Naive thymus-derived CD4-positive, alpha-beta T cell (primary cell): ENCODE measurements around the gene ARL13B. TPM values are rescaled to one million over a fixed set of nuclear protein-coding genes. Genes with fewer than 3 reads are reported as not detected.

Experiments used
- ATAC-seq: fragments of 150-1000 bp; cut with Tn5 transposase; 2 replicates; pipeline ENCODE4 v1.10.0; 2021; ENCODE audit warnings: mild to moderate bottlenecking, moderate library complexity
- CTCF ChIA-PET: fragments of 350-600 bp; sonication (Branson Sonifier 250); formaldehyde crosslinking; loops from one replicate; lab custom pipeline; 2021; ENCODE audit warnings: antibody characterized with exemption; lab: Charles Lee
- POLR2A ChIA-PET: fragments of 350-600 bp; sonication (Branson Sonifier 250); formaldehyde crosslinking; loops from one replicate; lab custom pipeline; 2021; ENCODE audit warnings: antibody characterized with exemption, inconsistent platforms; lab: Charles Lee
- DNase-seq, 9 donors: peaks; one replicate each; pipeline versions ENCODE4 v3.0.0 to v3.0.0-alpha.2; 2020 to 2022; ENCODE audit warnings: mixed read lengths in 1 of 9
- H3K27ac ChIP-seq: one replicate; pipeline ENCODE4 v1.7.0; 2013; ENCODE audit warnings: mild to moderate bottlenecking, low read depth, low read length, moderate library complexity
- H3K27me3 ChIP-seq, 2 donors: one replicate each; pipeline ENCODE4 v1.7.0; 2013; ENCODE audit warnings: low read length in 2 of 2, mild to moderate bottlenecking in 2 of 2, moderate library complexity in 2 of 2; ENCODE audit not compliant: control insufficient read depth in 2 of 2, insufficient read depth in 2 of 2
- H3K36me3 ChIP-seq, 3 experiments: 1 replicate in 2 of 3; 2 replicates in 1 of 3; pipeline ENCODE4 v1.7.0; 2013; ENCODE audit warnings: low read length in 3 of 3, mild to moderate bottlenecking in 3 of 3, moderate library complexity in 1 of 3; ENCODE audit not compliant: insufficient read depth in 3 of 3, control insufficient read depth in 2 of 3
- H3K4me1 ChIP-seq, 2 donors: one replicate each; pipeline ENCODE4 v1.7.0; 2013; ENCODE audit warnings: low read length in 2 of 2, mild to moderate bottlenecking in 2 of 2, moderate library complexity in 1 of 2; ENCODE audit not compliant: control insufficient read depth in 2 of 2, insufficient read depth in 2 of 2
- H3K4me3 ChIP-seq: 2 replicates; pipeline ENCODE4 v1.7.0; 2013; ENCODE audit warnings: mild to moderate bottlenecking, low read length
- H3K9me3 ChIP-seq, 3 experiments: 1 replicate in 2 of 3; 2 replicates in 1 of 3; pipeline ENCODE4 v1.7.0; 2013; ENCODE audit warnings: low read length in 3 of 3; ENCODE audit not compliant: control insufficient read depth in 2 of 3
- H3K27ac Mint-ChIP-seq, 9 donors: one replicate each; pipeline ENCODE4 v1.8.0; 2020 to 2022; ENCODE audit warnings: mixed read lengths in 9 of 9, mild to moderate bottlenecking in 8 of 9, moderate library complexity in 5 of 9, inconsistent platforms in 2 of 9
- H3K27me3 Mint-ChIP-seq, 5 donors: one replicate each; pipeline ENCODE4 v1.8.0; 2021 to 2022; ENCODE audit warnings: mixed read lengths in 5 of 5, mild to moderate bottlenecking in 1 of 5
- H3K36me3 Mint-ChIP-seq, 5 donors: one replicate each; pipeline ENCODE4 v1.8.0; 2020 to 2022; ENCODE audit warnings: mixed read lengths in 5 of 5, mild to moderate bottlenecking in 3 of 5, inconsistent platforms in 1 of 5
- H3K4me1 Mint-ChIP-seq, 7 donors: one replicate each; pipeline ENCODE4 v1.8.0; 2020 to 2022; ENCODE audit warnings: mixed read lengths in 7 of 7, mild to moderate bottlenecking in 3 of 7, inconsistent platforms in 1 of 7
- H3K4me3 Mint-ChIP-seq, 10 donors: one replicate each; pipeline ENCODE4 v1.8.0; 2020 to 2022; ENCODE audit warnings: mild to moderate bottlenecking in 10 of 10, mixed read lengths in 10 of 10, moderate library complexity in 6 of 10, inconsistent platforms in 2 of 10
- H3K9me3 Mint-ChIP-seq, 11 donors: one replicate each; pipeline ENCODE4 v1.8.0; 2020 to 2022; ENCODE audit warnings: mixed read lengths in 11 of 11, mild to moderate bottlenecking in 4 of 11, inconsistent platforms in 1 of 11, moderate library complexity in 1 of 11
- intact Hi-C, 2 donors: fragments of 100-400 bp; cut with micrococcal nuclease; formaldehyde crosslinking; loops; one replicate each; pipeline ENCODE4 v1.15.1; 2023
- polyA plus RNA-seq, 2 donors: library from polyadenylated mRNA; unstranded; fragments of 300-500 nt; fragmentation: Illumina TruSeq; gene quantifications; one replicate each; pipeline ENCODE4 v1.2.3, GENCODE V29; 2021
- total RNA-seq, 6 experiments: library from RNA in 5 of 6; stranded (reverse) in 5 of 6; gene quantifications; 1 replicate in 5 of 6; 2 replicates in 1 of 6; pipeline ENCODE4 v1.2.3 and lab custom pipeline; 2021 to 2026

The ARL13B gene
- total and polyA plus RNA-seq, 7 experiments from 2014 or later, result 4.4 to 10.2 (median 7.0) TPM

DNA sequence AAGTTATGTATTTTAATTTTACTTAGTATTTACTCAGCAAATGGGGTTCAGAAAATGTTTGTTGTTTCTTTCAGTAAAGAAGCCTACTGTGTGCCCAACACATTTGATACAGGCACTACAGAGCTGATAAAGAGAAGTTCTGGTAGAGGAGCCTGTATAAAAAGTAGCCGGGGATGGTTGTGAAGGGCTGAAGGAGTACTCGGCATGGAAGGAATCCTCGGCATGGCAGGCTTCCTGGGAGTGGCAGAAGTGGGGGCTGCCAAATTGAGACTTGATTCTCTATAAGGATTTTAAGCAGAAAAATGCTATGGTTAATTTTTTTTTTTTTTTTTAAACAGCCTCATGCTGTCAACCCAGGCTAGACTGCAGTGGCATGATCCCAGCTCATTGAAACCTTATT lies 9.3 kb downstream of the ARL13B start:
- Histone ChIP-seq H3K4me3 (no peak overlapping the region), H3K9me3 (no peaks in the 10 kb centered on the region), H3K36me3 (no peaks in the 10 kb centered on the region), H3K4me1 (no peaks in the 10 kb centered on the region), H3K27me3 (no peaks in the 10 kb centered on the region), H3K27ac (no peak overlapping the region)
- Mint-ChIP-seq H3K4me1 (peaks cover 0 to 8% (median 3%) of the 10 kb centered on the region in 7 donors), H3K27ac (no peak overlapping the region), H3K36me3 (no peaks in the 10 kb centered on the region), H3K4me3 (no peak overlapping the region), H3K27me3 (no peaks in the 10 kb centered on the region), H3K9me3 (no peaks in the 10 kb centered on the region)
- intact Hi-C loops, result no loop called here
- DNase-seq, result no peak
- ChIA-PET CTCF (interaction anchor here (0.9 kb wide), 1 partner anchor 32 kb away, joined by 4 read pairs; no protein-coding TSS in a partner anchor), POLR2A (no interaction called here)
- ATAC-seq, result no peak

GRCh38 chr3:93991631-93992030 lies 11.7 kb downstream of the ARL13B start:
- DNase-seq, result no peak
- no peaks in the 10 kb centered on the region for H3K27me3 ChIP-seq
- ChIA-PET CTCF (no interaction called here), POLR2A (no interaction called here)
- H3K4me3 ChIP-seq, result no peak overlapping the region
- no peaks in the 10 kb centered on the region for H3K9me3 ChIP-seq
- intact Hi-C loops, result no loop called here
- Mint-ChIP-seq H3K4me3 (no peak overlapping the region), H3K36me3 (peaks cover 0 to under 1% (median 0%) of the 10 kb centered on the region in 5 donors), H3K27ac (no peak overlapping the region), H3K4me1 (peaks cover 0 to 7% (median 3%) of the 10 kb centered on the region in 7 donors), H3K27me3 (no peaks in the 10 kb centered on the region), H3K9me3 (no peaks in the 10 kb centered on the region)
- H3K36me3 ChIP-seq, result no peaks in the 10 kb centered on the region
- H3K4me1 ChIP-seq, result no peaks in the 10 kb centered on the region
- no peak overlapping the region for H3K27ac ChIP-seq
- no peak for ATAC-seq

DNA sequence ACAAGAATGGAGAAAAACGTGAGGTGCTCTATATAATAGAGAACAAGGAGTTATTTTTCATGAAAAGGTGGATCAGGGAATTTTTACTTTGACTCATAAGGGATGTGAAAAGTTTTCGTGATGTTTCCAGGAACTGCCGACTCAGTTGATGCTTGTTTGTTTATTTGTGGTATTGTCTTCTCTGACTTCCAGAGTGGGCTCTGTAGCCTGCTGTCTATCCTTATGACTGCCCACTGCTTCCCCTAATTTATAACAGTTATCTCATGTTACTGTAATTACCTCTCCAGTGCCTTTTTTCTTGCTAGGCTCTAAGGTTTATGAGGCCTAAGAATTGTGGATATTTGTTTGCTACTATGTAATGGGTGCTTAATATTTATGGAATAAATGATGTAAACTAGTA lies 12.3 kb downstream of the ARL13B start:
- H3K4me3 ChIP-seq, result no peak overlapping the region
- DNase-seq (no peak), ATAC-seq (no peak)
- no peaks in the 10 kb centered on the region for H3K9me3 ChIP-seq
- Mint-ChIP-seq H3K27ac (peak overlapping the region in 2 of 9 donors; percentile 2 to 25), H3K36me3 (peaks cover 0 to 7% (median 1%) of the 10 kb centered on the region in 5 donors), H3K9me3 (no peaks in the 10 kb centered on the region), H3K27me3 (no peaks in the 10 kb centered on the region), H3K4me1 (peaks cover 0 to 7% (median 3%) of the 10 kb centered on the region in 7 donors), H3K4me3 (no peak overlapping the region)
- H3K27ac ChIP-seq, result no peak overlapping the region
- no peaks in the 10 kb centered on the region for H3K36me3 ChIP-seq
- no peaks in the 10 kb centered on the region for H3K27me3 ChIP-seq
- POLR2A ChIA-PET, result interaction anchor here (0.7 kb wide), 1 partner anchor 71 kb away, joined by 4 read pairs; the partner anchor contains the start of genes DHFR2 and NSUN3
- no peaks in the 10 kb centered on the region for H3K4me1 ChIP-seq
- CTCF ChIA-PET, result no interaction called here
- intact Hi-C loops, result no loop called here

DNA sequence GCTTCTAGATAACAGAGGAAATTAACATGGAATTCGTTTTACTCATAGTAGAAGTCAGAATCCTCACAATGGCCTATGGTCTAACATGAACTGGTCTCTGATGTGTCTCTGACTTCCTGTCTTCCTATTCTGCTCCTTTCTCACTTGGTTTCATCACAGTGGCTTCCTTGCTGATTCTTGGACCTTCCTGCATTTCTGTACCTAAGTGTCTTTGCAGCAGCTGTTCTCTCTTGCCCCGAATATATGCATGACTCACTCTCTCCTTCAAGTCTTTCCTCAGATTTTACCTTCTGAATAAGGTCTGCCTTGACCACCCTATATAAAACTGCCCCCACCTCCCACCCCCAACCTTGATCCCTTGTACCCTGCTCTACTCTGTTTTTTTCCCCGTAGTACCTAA lies 14.1 kb downstream of the ARL13B start:
- Histone ChIP-seq H3K36me3 (no peaks in the 10 kb centered on the region), H3K9me3 (no peaks in the 10 kb centered on the region), H3K27ac (no peak overlapping the region), H3K27me3 (no peaks in the 10 kb centered on the region), H3K4me3 (no peak overlapping the region), H3K4me1 (no peaks in the 10 kb centered on the region)
- no peaks in the 10 kb centered on the region for H3K27me3 Mint-ChIP-seq
- CTCF ChIA-PET, result interaction anchor here (0.6 to 0.7 kb wide), 2 partner anchors 27 to 66 kb away, joined by 4 to 5 read pairs; no protein-coding TSS in a partner anchor
- ATAC-seq (no peak), DNase-seq (no peak)
- no peaks in the 10 kb centered on the region for H3K9me3 Mint-ChIP-seq
- peaks cover 0 to 14% (median 1%) of the 10 kb centered on the region in 5 donors for H3K36me3 Mint-ChIP-seq
- POLR2A ChIA-PET, result interaction anchor here (2.0 kb wide), 1 partner anchor 69 kb away, joined by 4 read pairs; the partner anchor contains the start of genes DHFR2 and NSUN3
- intact Hi-C loops, result no loop called here
- H3K4me3 Mint-ChIP-seq, result no peak overlapping the region
- peaks cover 0 to 7% (median 3%) of the 10 kb centered on the region in 7 donors for H3K4me1 Mint-ChIP-seq
- no peak overlapping the region for H3K27ac Mint-ChIP-seq

DNA sequence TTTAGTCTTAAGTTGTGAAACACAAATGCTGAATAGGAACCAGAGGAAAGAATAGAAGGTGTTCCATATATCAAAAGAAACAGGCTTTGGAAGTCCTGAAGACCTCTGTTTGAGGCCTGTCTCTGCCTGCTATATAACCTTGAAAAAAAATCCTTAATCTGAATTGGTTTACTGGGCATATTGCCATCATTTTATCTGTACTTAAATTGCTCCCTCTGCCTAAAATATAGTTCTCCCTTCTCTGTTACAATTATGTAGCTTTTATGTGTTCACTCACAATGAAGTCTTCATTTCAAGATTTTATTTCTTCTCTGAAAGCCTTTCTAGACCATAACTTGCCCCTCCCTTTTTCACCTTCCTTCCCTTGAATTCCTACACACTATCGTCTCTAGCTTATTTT lies 21.2 kb downstream of the ARL13B start:
- Histone ChIP-seq H3K9me3 (no peaks in the 10 kb centered on the region), H3K4me3 (no peak overlapping the region), H3K27ac (no peak overlapping the region), H3K4me1 (no peaks in the 10 kb centered on the region), H3K27me3 (no peaks in the 10 kb centered on the region), H3K36me3 (no peaks in the 10 kb centered on the region)
- Mint-ChIP-seq H3K4me3 (no peak overlapping the region), H3K9me3 (peaks cover 0 to 1% (median 0%) of the 10 kb centered on the region in 11 donors), H3K36me3 (peaks cover 0 to 15% (median 1%) of the 10 kb centered on the region in 5 donors), H3K4me1 (peaks cover 0 to 5% (median 4%) of the 10 kb centered on the region in 7 donors), H3K27ac (peak overlapping the region in 1 of 9 donors; percentile 7), H3K27me3 (no peaks in the 10 kb centered on the region)
- intact Hi-C loops, result loop anchor here in 1 of 2 donors (5.0 kb wide), 1 partner anchor 286 kb away; no protein-coding TSS in a partner anchor
- ATAC-seq (no peak), DNase-seq (no peak)
- POLR2A ChIA-PET, result no interaction called here
- CTCF ChIA-PET, result interaction anchor here (0.8 to 1.2 kb wide), 2 partner anchors 36 to 69 kb away, joined by 3 to 5 read pairs; no protein-coding TSS in a partner anchor

DNA sequence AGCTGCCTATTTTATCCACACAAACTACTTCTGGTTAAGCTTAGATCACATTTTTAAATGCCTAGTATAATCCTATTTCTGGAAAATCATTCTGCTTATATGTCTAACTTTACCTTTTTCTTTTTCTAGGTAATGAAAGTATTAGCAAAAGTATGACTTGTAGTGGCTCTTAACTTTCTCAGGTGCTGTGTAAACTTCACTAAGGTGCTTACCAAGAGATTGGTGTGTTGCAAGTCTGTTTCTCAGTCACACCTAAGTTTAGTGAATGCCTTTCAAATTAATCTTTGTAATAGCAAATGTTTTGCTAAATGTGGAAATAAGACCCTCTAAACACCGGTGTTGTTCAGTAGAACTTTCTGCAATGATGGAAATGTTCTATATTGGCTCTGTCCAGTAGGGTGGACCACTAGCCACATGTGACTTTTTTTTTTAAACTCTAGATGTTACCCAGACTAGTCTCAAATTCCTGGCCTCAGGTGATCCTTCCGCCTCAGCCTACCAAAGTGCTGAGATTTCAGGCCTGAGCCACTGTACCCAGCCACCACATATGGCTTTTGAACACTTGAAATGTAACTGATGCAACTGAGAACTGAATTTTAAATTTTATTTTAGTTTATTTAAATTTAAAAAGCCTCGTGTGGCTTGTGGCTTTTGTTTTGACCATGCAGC lies 22.0 kb downstream of the ARL13B start:
- Mint-ChIP-seq H3K27me3 (no peaks in the 10 kb centered on the region), H3K27ac (peak overlapping the region in 1 of 9 donors; percentile 7), H3K4me1 (peaks cover 0 to 7% (median 4%) of the 10 kb centered on the region in 7 donors), H3K36me3 (peaks cover 0 to 13% (median under 1%) of the 10 kb centered on the region in 5 donors), H3K4me3 (no peak overlapping the region), H3K9me3 (peaks cover 0 to 1% (median 0%) of the 10 kb centered on the region in 11 donors)
- Histone ChIP-seq H3K27ac (no peak overlapping the region), H3K27me3 (no peaks in the 10 kb centered on the region), H3K4me3 (no peak overlapping the region), H3K9me3 (no peaks in the 10 kb centered on the region), H3K4me1 (no peaks in the 10 kb centered on the region), H3K36me3 (no peaks in the 10 kb centered on the region)
- CTCF ChIA-PET, result interaction anchor here (0.5 to 5.9 kb wide), 3 partner anchors 35 to 83 kb away, joined by 3 to 32 read pairs (median 3); no protein-coding TSS in a partner anchor
- intact Hi-C loops, result loop anchor here in 1 of 2 donors (5.0 kb wide), 1 partner anchor 285 kb away; no protein-coding TSS in a partner anchor
- POLR2A ChIA-PET, result no interaction called here
- ATAC-seq (no peak), DNase-seq (no peak)
